ENCODE measurements around the gene UBE2N.
"Not testable (repeated sequence)": the region's sequence is repeated elsewhere in the genome, so short reads cannot be mapped to it uniquely, and the experiment has no call there.

The UBE2N gene

GRCh38 chr12:93434256-93434865, 7.4 kb downstream of the UBE2N start:
- Histone ChIP-seq H3K4me3 (ENCODE audit: low read depth in 1 of 2, low read length in 1 of 2) (no peak overlapping the region), H3K9me3 (no peaks in the 10 kb centered on the region), H3K4me1 (ENCODE audit: control insufficient read depth in 1 of 2, insufficient read depth in 1 of 2, low read depth in 1 of 2, low read length in 1 of 2) (no peaks in the 10 kb centered on the region), H3K36me3 (no peaks in the 10 kb centered on the region), H3K27me3 (no peaks in the 10 kb centered on the region), H3K27ac (no peak overlapping the region)
- no peak for TF ChIP-seq CTCF (IDR thresholded peaks at IDR 0.05)

- H3K9me3 ChIP-seq; H3K27me3 ChIP-seq; H3K27ac ChIP-seq; H3K4me1 ChIP-seq (ENCODE audit: control insufficient read depth in 1 of 2, insufficient read depth in 1 of 2, low read depth in 1 of 2, low read length in 1 of 2); H3K36me3 ChIP-seq; H3K4me3 ChIP-seq (ENCODE audit: low read depth in 1 of 2, low read length in 1 of 2): not testable (repeated sequence)
Measured at GRCh38 chr12:93432031-93432430, 9.7 kb downstream of the UBE2N start.

- Histone ChIP-seq H3K27me3 (no peaks in the 10 kb centered on the region), H3K9me3 (no peaks in the 10 kb centered on the region), H3K4me3 (ENCODE audit: low read depth in 1 of 2, low read length in 1 of 2) (no peak overlapping the region), H3K27ac (no peak overlapping the region), H3K4me1 (ENCODE audit: control insufficient read depth in 1 of 2, insufficient read depth in 1 of 2, low read depth in 1 of 2, low read length in 1 of 2) (no peaks in the 10 kb centered on the region), H3K36me3 (no peaks in the 10 kb centered on the region)
- no peak for TF ChIP-seq CTCF (IDR thresholded peaks at IDR 0.05)
Measured at GRCh38 chr12:93430280-93430679, 11.5 kb downstream of the UBE2N start.

GRCh38 chr12:93429852-93430251, 11.9 kb downstream of the UBE2N start:
- Histone ChIP-seq H3K27me3 (no peaks in the 10 kb centered on the region), H3K27ac (no peak overlapping the region), H3K9me3 (no peaks in the 10 kb centered on the region), H3K4me1 (ENCODE audit: control insufficient read depth in 1 of 2, insufficient read depth in 1 of 2, low read depth in 1 of 2, low read length in 1 of 2) (no peaks in the 10 kb centered on the region), H3K4me3 (ENCODE audit: low read depth in 1 of 2, low read length in 1 of 2) (no peak overlapping the region), H3K36me3 (no peaks in the 10 kb centered on the region)
- TF ChIP-seq CTCF (IDR thresholded peaks at IDR 0.05), result no peak

GRCh38 chr12:93429448-93429847, 12.3 kb downstream of the UBE2N start:
- no peak for TF ChIP-seq CTCF (IDR thresholded peaks at IDR 0.05)
- Histone ChIP-seq H3K27ac (no peak overlapping the region), H3K4me1 (ENCODE audit: control insufficient read depth in 1 of 2, insufficient read depth in 1 of 2, low read depth in 1 of 2, low read length in 1 of 2) (no peaks in the 10 kb centered on the region)

GRCh38 chr12:93427779-93428564, 13.8 kb downstream of the UBE2N start:
- Histone ChIP-seq H3K9me3 (no peaks in the 10 kb centered on the region), H3K27ac (no peak overlapping the region), H3K4me1 (ENCODE audit: control insufficient read depth in 1 of 2, insufficient read depth in 1 of 2, low read depth in 1 of 2, low read length in 1 of 2) (no peaks in the 10 kb centered on the region), H3K4me3 (ENCODE audit: low read depth in 1 of 2, low read length in 1 of 2) (no peak overlapping the region), H3K27me3 (no peaks in the 10 kb centered on the region), H3K36me3 (no peaks in the 10 kb centered on the region)
- no peak for TF ChIP-seq CTCF (IDR thresholded peaks at IDR 0.05)

More at GRCh38 chr12:93429448-93429847, 12.3 kb downstream of the UBE2N start:
- no peaks in the 10 kb centered on the region for H3K9me3 ChIP-seq
- H3K27me3 ChIP-seq, result no peaks in the 10 kb centered on the region
- no peaks in the 10 kb centered on the region for H3K36me3 ChIP-seq
- no peak overlapping the region for H3K4me3 ChIP-seq (ENCODE audit: low read depth in 1 of 2, low read length in 1 of 2)
